ENCODE data around the gene PARD3B.

Gene PARD3B

DNA sequence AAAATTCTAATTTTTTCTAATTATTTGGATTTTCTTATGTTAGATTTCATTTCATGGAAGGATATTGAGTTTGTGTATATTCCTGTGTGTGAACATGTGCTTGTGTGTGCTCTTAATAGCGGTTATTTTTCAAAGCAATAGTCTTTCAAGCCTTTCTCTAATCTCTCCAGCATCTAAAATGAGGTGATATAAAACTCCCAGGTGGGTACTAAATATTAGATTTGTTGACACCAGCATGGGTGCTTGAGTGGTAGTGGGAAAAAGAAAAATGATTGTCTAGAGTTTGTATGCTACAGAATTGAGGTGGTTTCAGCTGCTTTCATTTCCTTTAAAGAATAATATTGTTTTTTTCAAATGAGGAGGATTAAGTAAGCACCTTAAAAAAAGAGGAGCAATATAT is 296.8 kb downstream of the PARD3B start:
- DNase-seq (ENCODE audit: low read depth) = no peak

DNA sequence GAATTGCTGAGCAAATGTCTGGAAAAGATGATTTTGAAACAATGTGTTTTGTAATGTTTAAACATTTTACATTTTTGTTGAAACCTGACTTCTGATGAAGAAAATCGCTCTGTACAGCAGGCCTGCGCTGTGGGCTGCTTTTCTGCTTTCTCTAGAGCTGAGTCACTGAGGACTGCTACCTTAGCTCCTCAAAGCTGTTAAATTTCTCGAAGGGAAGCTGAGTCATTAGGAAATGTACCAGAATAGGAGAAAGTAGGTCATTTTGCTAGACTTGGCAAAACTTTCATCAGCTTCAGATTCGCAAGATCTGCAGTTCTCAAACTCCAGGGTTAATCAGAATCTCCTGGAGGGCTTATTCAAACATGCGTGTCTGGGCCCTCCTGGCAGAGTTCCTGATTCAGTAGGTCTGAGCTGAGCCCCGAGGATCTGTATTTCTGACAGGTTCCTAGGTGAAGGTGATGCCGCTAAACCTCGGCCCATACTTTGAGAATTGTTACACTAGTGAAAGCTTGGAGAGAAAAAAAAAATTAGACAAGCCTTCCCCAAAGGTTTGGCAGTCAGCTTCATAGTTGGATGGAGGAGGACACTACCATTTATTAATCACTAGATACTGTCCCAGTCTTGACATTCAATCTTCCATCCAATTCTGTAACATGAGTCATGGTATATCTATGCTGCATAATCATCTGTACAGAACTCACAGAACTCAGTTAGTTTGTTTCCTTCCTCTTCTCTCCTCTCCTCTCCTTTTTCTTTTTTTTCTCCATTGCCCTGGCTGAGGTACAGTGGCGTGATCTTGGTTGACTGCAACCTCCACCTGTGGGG is 297.6 kb downstream of the PARD3B start:
- DNase-seq (ENCODE audit: low read depth) = peak; percentile 85

DNA sequence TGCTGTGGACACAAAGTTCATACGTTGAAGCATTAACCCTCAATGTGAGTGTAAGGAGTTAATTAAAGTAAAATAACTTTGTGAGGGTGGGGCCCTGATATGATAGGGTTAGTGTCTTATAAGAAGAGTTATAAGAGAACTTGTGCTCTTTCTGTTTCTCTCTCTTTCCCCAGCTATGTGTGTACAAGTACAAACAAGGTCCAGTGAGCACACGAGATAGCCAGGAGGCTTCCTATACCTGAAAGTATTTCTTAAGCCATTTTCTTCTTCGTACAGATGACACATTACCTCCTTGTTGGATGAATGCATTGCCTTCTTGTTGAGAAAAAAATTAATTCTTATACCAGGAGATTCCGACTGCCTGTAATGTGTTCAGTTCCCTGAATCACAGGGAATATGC is 301.2 kb downstream of the PARD3B start:
- no peak for DNase-seq (ENCODE audit: low read depth)

DNA sequence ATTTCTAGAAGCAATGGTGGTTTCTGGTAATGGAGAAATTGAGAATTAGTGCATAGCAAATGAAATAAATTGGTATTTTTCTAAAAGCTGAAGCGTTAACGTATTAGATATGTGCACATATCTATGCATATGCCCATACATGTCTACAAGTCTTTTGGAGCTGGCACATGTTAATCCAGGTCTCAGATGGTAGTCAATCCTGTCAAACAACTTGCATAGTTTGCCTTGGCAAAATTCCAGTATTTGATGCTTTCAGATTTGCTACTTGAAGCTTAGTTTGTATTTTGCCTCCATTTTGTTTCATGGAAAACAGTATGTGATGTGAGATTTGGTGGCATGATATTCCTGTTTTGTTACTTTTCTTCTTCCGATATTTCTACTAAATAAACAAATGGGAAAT is 304.6 kb downstream of the PARD3B start:
- DNase-seq (ENCODE audit: low read depth) = no peak

DNA sequence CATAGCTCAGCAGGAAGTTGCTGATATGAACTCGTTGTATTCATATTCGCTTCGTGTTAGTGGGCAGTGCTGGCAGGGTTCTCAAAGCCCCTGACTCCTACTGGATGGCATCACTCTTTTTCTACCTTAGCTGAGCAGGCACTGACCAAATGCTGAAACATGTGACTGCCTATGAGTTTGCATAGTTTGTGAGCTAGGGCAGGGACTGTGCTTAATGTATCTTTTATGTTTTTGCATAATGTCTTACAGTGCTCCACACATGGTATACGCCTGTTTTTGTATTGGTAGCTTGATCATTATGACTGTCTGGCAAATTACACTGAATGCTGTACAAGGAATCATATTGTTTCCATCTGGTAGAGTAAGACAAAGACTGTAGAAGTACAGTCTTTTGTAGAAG is 305.3 kb downstream of the PARD3B start:
- no peak for DNase-seq (ENCODE audit: low read depth)

DNA sequence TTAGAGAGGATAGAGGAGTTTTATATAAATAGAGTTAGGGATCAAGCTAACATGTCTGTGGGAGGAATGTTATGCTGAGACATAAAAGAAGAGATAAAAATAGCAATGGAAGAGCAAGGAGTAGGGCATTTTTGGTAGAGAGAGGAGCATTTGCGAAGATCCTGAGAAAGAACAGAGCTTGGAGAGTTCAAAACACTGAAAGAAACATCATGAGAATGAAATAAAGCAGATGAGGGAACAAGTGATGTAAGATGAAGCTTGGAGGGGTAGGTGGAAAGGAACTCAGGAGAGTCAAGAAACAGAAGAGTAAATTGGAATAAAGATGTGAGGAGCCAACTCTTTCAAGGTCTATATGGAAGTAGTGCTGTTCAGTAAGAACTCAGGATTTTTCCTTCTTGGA is 308.6 kb downstream of the PARD3B start:
- no peak for DNase-seq (ENCODE audit: low read depth)

DNA sequence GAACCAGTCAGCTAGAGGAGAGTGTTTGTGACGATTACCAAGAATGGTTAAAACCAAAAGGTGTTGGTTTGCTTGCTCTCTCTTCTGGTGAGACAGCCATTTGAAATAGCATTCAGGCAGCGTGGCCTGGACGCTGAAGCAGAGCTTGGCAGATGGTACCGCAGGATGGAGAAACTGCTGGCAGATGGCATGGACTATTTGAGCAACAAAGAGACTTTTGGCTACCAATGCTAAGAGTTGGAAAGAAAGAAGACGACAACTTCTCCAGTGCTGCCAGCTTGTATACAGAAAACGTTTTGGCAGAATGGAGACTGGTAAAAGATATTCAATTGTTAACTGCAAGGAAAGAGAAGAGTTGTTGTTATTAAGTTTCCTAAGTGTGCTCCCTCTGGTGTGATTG is 315.0 kb downstream of the PARD3B start:
- no peak for DNase-seq (ENCODE audit: low read depth)

DNA sequence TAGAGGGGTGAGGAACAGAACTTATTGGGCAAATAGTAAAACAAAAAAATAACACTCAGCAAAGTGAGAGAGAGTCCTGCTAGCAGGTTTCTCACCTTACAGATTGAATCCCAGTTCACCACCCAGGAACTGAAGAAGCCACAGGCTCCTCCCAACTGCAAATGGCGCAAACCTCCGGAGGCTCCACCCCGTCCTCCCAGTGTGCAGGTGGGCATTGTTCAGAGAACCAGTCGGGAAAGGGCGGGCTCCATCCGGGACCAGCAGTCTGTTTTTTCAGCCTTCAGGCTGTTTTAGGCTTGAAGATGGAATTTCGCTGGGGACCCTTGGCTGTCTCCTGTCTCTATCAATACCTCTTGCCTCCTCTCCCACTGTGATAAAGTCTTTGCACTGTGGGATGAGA is 317.5 kb downstream of the PARD3B start:
- DNase-seq (ENCODE audit: low read depth) = no peak

DNA sequence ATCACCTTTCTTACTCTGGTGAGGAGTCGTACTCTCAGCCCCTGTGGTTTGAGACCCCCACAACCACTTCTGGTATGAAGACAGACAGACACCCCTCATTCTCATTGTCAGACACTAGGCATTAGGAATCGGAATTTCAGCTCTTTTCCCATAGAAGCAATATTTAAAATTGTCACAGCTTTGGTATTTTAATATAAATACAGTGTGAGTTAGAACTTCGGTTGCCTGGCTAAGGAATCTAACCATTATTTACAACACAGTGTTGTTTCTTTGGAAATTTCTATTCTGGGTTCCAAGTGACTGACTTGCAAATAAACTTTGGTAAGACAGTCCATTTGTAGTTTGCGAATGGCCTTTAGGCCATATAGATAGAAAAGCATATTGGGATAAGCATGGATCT is 318.1 kb downstream of the PARD3B start:
- DNase-seq (ENCODE audit: low read depth) = no peak

DNA sequence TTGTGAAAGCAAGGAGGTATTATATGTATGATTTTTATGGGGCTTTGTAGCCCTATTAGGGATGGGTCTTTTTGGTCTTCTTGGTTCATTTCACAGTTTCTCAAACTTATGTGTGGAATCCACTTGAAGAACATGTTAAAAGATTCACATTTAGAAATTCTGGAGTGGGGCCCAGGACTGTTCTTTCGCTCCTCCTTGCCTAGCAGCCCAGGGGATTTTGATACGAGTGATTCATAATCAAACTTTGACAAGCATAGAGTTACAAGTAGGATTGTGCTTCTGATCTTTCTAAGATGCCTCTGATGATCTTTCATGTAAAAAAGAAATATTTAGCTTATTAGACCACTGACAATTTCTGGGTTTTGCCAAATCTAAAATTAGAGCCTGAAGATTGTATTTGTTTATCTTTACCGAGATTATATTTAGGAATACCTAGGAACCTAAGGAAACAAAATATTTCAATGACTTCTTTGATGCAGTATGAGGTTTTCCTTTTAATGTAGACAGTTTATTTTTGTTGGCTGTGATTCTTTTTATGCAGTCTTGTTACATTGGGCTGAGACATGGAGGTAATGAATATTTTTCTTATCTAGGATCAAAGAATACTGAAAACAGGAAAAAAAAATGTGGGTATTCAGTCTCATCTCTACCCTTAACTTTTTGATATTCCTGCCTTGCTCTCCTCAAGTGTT is 324.0 kb downstream of the PARD3B start:
- no peak for DNase-seq (ENCODE audit: low read depth)

DNA sequence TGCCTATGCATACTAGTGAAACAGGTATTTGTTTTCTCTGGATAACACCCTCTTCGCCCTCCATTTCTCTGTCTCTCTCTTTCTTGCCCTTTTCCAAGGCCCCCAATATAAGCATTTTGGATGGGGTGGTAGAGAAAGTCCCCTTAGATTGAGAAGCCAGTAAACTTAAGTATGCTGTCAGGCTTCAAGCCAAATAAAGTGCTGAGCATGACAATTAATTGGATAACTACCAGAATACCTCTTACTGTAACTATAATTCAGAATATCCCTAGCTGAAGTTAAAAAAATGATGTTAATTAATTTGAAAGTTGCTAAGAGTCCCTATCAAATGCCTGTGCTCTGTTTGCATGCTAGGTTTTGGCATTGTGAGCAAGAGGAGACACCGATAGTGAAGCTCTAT is 324.8 kb downstream of the PARD3B start:
- no peak for DNase-seq (ENCODE audit: low read depth)

DNA sequence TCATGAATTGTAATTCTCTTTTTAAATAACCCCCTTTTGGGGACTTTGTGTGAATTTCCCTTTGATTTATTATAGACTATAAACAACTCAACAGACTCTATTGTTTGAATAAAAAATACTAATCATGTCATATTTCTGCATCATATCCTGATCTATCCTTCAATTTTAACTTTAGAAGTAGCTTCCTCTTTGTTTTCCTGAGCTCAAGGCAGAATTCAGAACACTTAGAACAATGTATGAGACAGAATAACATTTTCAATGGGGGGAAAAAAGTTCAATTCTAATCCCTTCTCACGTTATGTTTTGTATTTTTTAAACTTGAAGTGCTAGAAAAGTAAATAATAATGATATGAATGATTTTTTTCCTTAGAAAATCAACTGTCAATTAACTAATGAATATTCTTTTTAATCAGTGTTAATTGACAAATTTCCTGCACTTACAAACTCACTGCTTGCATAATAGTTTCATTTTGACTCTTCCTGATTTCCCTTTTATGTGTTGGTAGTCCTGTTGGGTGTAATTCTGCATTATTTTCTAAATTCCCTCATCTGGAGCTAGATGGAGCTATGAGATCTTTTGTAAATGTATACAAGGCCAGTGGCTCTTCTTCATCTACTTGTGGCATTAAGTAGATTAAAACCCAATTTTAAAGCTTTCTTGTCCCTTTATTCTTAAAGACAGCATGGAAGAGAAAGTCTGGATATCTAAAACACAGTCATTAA is 326.1 kb downstream of the PARD3B start:
- peak; percentile 22 for DNase-seq (ENCODE audit: low read depth)

DNA sequence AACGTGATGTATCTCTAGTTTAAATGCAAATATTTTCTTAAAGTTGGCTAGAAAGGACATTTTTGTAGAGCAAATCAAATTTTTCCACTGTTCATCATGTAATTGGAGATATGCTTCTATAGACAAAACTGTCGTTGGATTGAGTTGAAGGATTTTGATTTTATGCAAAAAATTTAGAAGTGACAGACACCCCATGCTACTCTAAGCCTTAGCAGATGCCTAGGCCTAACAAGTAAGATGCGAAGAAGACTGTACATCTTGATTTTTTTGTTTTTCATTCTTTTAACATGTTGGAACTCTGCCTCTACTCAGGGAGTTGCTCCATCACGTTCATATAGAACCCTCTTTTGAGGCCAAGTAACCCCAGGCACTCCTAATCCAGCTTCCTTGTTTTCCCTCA is 331.0 kb downstream of the PARD3B start:
- DNase-seq (ENCODE audit: low read depth) = no peak

DNA sequence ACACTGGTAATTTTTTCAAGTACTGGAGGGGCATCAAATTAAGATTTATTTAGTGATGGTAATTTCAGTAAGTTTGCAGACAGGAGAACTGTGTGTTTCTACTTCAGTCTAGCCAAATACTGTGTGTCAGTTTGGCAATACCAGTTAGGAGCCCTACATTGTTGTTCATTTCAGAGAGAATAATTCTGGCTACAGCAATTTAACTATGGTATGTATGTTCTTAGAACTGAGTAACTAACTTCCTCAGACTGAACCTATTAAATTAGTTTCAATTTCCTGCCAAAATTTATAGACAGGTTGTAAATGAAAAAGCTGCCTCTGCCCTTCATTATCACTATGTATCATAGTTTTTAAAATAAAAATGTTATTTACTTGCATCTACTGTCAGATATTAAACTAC is 332.4 kb downstream of the PARD3B start:
- no peak for DNase-seq (ENCODE audit: low read depth)

DNA sequence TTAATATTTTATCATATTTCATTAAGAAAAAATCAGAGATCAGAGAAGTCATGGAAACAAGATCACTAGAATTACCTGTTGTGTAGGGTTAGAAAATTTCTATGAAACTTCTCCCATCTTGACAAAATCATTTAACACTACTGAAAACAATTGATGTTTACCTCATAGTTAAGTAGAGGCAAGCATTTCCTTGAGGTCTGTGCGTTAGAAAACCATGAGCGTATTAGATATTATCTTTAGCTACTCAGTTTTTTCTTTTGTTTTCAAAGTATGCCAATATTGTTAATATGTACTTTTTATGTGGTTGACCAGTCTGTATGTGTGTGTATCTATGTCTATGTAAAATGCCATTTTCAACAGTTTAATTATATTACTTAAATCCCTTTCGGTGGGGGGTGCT is 335.7 kb downstream of the PARD3B start:
- DNase-seq (ENCODE audit: low read depth) = no peak

DNA sequence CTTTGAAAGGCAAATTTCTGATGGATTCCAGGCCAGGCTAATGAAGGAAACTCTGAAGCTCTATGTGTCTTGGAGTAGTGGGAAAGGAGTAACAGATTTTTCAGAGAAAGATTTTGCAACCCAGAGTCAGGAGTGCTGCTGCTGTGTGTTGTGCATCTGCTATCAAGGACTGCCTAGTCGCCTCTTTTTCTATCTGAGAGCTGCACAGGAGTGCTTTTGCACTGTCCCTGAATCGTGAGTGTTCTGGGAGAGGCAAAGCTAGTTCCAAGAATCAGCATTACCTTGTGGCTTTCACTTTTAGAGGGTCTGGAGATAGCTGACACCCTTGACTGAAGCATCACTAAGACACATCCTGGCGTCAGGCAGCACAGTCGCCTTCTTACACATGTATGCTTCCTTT is 336.4 kb downstream of the PARD3B start:
- DNase-seq (ENCODE audit: low read depth) = no peak

DNA sequence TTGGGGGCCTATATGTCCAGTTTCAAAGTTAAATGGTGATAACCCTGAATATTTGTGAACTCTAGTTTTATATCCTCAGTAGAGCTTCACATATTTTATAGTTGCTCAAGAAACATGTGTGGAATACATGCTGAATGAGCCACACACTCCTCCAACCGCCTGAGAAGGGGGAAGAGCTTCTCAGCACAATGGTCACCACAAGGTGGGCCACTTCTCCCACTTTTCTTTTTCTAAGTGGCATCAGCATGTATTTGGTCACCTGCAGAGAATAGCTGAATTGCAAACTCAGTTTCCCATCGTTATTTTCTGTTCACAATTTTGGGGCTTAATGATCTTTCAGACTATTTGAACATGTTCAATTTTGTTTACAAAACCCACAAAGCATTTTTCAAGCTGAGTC is 340.5 kb downstream of the PARD3B start:
- no peak for DNase-seq (ENCODE audit: low read depth)

DNA sequence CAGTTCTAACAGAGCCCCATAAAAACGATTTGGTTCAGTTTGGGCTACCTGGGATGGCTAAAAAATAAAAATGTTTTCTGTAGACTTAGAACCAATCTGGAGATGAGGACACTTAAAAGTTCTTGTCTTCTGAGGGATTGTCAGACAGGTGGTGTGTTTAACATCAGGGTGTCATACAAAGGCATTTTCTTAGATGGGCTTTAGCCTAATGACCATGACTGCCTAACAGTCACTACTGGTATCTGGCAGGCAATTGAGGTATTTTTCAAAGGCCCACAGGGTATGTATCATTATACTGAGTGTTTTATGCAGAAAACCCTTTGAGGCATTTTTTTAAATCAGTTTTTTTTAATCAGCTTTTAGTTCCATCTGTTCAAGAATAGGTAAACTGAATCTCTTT is 341.4 kb downstream of the PARD3B start:
- DNase-seq (ENCODE audit: low read depth) = no peak

DNA sequence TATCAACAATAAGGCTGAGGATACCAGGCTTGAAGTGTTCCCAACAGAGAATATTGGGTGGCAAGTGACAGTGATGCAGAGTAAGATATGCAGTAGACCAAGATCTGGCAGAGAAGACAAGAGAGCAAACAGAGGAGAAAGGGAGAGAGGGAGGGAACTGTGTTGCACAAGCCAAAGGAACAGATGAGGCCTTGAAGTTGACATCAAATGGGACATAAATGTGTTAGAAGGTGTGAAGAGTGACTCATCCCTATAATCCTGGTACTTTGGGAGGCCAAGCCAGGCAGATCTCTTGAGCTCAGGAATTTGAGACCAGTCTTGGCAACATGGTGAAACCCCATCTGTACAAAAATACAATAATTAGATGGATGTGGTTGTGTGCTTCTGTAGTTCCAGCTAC is 342.9 kb downstream of the PARD3B start:
- DNase-seq (ENCODE audit: low read depth) = no peak

DNA sequence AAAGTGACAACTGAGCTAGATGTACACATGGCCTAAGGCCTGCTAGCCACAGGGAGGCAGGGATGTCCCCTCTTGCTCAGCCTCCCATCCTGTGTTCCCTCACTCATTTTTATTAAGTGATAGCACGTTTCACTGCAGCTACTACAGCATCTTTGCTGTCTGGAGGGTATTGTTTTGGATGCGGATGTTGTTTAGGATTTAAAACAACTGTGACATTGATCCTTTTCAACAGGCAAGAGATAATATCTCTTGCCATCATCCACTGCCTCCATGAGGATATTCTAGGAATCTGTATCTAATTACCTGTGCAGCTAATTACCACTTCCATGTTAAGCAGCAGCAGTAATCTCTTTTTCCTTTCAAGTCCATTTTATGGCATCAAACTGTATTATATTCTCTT is 345.4 kb downstream of the PARD3B start:
- no peak for DNase-seq (ENCODE audit: low read depth)

DNA sequence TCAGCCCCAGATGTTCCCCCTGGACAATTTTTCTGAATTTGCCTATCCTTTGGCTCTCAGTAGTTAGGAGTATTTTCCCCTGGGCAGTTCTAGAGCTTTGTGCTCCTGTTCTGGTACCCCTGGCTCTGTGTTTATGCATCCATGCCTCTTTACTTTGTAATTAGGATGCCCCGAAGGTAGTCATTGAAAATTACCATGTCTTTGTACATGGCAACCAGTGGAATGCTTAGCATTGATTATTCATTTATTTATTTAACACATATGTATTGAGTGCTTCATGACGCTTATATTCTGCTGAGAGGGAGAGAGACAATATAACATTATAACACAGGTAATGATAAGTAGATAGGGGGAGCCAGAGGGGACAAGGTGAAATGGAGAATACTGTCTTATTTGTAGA is 346.5 kb downstream of the PARD3B start:
- DNase-seq (ENCODE audit: low read depth) = no peak

DNA sequence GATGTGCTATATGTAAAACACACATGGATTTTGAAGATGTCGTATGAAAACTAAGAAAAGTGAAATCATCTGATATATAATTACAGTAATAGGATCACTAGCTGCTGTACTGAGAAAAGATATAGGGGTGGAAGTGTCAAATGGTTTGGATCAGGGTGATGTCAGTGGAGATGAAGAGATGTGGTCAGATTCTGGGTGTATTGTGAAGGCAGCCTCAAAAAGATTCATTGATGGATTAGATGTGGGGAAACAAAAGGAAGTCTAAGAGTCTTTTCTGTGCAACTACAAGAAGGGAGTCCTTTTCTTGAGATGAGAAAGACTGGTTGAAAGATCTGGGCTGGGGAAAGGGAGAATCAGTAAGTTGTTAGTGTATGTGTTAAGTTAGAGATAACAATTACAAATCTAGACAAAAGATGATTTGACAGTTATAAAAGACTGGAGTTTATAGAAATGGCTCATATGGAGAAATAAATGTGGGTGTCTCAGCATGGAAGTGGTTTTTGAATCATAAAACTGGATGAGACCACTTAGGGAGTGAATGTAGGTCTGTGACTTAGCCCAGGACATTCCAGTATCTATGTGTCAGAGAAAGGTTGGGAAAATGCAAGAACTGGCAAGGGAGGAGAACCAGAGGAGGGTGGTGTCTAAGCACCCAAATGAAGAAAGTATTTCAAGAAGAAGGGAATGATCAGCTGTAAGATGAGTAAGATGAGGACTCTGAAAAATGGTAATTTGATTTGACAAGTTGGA is 347.4 kb downstream of the PARD3B start:
- peak; percentile 31 for DNase-seq (ENCODE audit: low read depth)

Measured in non-pigmented ciliary epithelial cell (primary cell).